T-helper 9 cell (primary cell): Measurements from ENCODE around the gene ZBTB49.
"Not testable (repeated sequence)": the region's sequence is repeated elsewhere in the genome, so short reads cannot be mapped to it uniquely, and the experiment has no call there.

Experiments
- DNase-seq: peaks from one replicate; pipeline ENCODE4 v3.0.0-alpha.2; 2020
- total RNA-seq, 2 donors: gene quantifications; one replicate each; lab custom pipeline; 2026; lab: John Stamatoyannopoulos, UW

ZBTB49 gene, protein sequence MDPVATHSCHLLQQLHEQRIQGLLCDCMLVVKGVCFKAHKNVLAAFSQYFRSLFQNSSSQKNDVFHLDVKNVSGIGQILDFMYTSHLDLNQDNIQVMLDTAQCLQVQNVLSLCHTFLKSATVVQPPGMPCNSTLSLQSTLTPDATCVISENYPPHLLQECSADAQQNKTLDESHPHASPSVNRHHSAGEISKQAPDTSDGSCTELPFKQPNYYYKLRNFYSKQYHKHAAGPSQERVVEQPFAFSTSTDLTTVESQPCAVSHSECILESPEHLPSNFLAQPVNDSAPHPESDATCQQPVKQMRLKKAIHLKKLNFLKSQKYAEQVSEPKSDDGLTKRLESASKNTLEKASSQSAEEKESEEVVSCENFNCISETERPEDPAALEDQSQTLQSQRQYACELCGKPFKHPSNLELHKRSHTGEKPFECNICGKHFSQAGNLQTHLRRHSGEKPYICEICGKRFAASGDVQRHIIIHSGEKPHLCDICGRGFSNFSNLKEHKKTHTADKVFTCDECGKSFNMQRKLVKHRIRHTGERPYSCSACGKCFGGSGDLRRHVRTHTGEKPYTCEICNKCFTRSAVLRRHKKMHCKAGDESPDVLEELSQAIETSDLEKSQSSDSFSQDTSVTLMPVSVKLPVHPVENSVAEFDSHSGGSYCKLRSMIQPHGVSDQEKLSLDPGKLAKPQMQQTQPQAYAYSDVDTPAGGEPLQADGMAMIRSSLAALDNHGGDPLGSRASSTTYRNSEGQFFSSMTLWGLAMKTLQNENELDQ
- 12.8 to 18.4 reads per million in 2 donors for total RNA-seq

GRCh38 chr4:4289941-4290850 is at the start of gene ZBTB49, which contains the start of gene LYAR:
TSS of gene ZBTB49 (plus strand) at chr4:4290251. CDS start at chr4:4299946, 9,695 bp downstream.
TSS of gene LYAR (minus strand) at chr4:4290154. CDS start at chr4:4283742, 6,412 bp downstream.
- peak; percentile 98 for DNase-seq

GRCh38 chr4:4245172-4245571 is 44.9 kb upstream of the ZBTB49 start:
- no peak for DNase-seq

DNA sequence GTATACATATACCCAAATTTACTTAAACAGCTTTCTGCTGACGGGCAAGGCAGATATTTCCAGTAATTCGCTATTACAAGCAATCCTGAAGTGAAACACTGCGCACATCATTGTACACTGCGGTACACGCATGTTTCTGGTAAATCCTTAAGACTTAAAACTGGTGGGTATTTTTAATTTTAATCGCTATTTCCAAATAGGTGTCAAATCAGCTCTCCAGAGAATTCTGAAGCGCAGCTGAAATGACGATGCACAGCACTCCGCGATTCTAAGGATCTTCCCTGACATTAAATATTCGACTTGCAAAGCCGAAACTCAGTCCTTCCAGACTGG is 42.4 kb upstream of the ZBTB49 start:
- DNase-seq: no peak

- DNase-seq: peak; percentile 87
Observed at GRCh38 chr4:4248029-4248884, 41.8 kb upstream of the ZBTB49 start, which contains the start of gene TMEM128. TSS of gene TMEM128 (minus strand) at chr4:4248223. CDS start at chr4:4248202, 21 bp downstream.

DNA sequence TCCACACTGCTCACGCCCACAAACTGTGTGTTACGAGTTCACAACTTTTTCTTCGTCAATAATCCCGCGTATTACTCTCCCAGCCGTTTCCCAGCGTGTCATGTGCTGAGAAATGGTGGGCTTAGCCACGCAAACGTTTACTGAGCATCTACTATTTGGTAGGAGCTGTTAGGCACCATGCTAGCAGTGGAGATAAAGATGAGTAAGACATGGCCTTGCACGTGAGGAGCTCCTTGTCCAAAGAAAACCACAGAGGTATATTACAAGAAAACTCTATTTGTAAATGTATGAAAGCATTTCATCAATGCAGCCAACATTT is 41.2 kb upstream of the ZBTB49 start:
- DNase-seq: no peak

DNA sequence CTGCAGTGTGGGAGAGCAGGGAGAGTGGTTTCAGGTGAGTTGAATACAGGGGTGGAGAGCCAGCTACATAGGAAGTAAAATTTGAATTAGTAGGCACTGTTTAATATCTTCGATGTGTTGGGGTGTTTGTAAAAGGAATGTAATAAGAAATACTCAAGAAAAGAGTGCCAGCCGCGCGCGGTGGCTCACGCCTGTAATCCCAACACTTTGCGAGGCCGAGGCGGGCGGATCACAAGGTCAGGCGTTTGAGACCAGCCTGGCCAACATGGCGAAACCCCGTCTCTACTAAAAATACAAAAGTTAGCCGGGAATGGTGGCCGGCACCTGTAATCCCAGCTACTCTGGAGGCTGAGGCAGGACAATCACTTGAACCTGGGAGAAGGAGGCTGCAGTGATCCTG is 40.7 kb upstream of the ZBTB49 start:
- not testable (repeated sequence) for DNase-seq

- no peak for DNase-seq
Observed at GRCh38 chr4:4249866-4250265, 40.2 kb upstream of the ZBTB49 start.

- DNase-seq: no peak
Observed at GRCh38 chr4:4254199-4254598, 35.9 kb upstream of the ZBTB49 start.

- DNase-seq: no peak
Observed at GRCh38 chr4:4254666-4255065, 35.4 kb upstream of the ZBTB49 start.

- DNase-seq: no peak
Observed at GRCh38 chr4:4256799-4257198, 33.3 kb upstream of the ZBTB49 start.

DNA sequence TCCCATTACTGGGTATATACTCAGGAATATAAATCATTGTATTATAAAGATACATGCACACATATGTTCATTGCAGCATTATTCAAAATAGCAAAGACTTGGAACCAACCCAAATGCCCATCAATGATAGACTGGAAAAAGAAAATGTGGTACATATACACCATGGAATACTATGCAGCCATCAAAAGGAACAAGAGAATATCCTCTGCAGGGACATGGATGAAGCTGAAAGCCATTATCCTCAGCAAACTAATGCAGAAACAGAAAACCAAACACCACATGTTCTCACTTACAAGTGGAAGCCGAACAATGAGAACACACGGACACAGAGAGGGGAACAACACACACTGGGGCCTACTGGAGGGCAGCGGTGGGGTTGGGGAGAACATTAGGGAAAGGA is 32.3 kb upstream of the ZBTB49 start:
- not testable (repeated sequence) for DNase-seq

DNA sequence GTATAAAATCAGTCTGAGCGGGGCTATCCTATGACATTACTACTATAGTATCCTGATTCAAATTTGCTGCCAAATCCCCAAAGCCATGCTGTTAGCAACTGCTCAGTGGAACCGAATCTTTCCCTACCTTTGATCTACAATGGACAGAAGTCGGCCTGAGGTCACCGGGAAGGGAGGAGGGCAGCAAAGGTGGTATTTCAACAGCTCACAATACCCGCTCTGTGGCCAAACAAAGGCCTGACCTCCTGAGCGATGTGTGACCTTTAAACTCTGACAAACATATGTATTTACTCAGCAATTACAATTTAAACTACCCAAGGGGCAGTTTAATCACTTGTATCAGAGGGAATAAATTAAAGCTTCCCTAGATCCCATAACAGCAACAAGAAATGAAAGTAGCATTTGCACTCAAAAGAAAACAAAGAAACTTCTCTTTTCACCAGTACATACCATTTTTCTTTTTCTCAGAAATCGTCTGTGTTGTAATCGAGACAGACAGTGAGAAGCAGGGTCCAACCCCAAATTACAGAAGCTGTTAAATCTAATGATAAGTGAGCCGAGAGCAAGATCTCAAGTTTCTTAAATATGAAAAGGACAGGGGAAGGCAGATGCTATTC is 30.5 kb upstream of the ZBTB49 start:
- no peak for DNase-seq

DNA sequence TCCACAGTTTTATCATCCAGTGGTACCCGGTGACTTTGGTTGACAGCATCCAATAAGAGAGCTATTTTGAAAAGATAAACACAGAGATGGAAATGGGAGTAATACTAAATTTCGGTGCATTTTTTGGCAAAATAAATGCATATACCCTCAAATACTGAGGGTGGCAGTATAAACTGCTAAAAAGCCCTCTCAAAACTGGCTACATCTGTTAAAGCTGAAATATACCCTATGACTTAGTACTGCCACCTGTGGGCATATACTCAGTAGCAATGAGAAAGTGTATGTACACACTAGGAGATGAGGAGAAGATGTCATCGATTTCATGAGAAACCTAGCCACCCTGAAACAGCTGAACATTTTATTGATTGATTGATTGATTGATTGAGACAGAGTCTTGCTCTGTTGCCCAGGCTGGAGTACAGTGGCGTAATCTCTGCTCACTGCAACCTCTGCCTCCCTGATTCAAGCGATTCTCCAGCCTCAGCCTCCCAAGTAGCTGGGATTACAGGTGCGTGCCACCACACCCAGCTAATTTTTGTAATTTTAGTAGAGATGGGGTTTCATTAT is 29.8 kb upstream of the ZBTB49 start:
- DNase-seq: no peak

DNA sequence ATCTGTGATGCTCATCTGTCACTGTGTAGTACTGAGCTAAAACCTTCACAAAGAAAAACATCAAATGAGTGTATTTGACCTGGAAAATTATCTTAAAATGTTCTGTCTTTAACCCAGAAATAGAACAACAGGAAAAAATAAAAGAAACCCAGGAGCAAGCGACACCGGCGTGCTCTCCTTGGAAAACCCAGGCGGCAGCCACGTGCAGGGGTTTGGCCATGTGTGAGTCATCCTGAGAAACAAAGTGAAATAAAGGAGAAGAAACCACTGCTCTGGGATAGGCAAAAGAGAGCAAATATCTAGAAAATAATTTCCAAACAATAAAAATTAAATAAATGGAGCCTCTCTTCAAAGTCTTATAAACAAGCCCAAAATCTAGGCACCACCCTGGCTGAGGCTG is 22.1 kb upstream of the ZBTB49 start:
- DNase-seq: no peak

DNA sequence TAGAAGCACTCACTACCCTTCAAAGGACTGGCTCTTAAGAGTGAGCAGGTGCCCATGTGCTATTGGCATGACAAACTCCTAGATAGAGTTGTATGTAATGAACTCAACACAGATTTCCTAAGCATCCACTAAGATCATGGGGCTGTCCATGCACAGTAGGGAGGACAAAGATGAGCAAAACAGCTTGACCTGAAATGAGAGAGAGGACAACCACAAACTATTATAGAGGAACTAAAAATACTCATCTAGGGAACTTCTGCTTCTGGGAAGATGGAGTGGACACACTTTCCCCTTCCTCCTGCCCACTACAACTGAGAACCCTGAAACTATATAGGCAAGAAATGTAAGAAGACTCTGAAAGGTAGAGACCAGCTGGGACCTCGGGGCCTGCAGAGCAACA is 21.3 kb upstream of the ZBTB49 start:
- DNase-seq: no peak

GRCh38 chr4:4269331-4269731 is 20.7 kb upstream of the ZBTB49 start:
- peak; percentile 37 for DNase-seq

GRCh38 chr4:4269856-4270255 is 20.2 kb upstream of the ZBTB49 start:
- peak; percentile 27 for DNase-seq

- DNase-seq: no peak
Observed at GRCh38 chr4:4270529-4270928, 19.5 kb upstream of the ZBTB49 start.

- no peak for DNase-seq
Observed at GRCh38 chr4:4271912-4272311, 18.1 kb upstream of the ZBTB49 start.

DNA sequence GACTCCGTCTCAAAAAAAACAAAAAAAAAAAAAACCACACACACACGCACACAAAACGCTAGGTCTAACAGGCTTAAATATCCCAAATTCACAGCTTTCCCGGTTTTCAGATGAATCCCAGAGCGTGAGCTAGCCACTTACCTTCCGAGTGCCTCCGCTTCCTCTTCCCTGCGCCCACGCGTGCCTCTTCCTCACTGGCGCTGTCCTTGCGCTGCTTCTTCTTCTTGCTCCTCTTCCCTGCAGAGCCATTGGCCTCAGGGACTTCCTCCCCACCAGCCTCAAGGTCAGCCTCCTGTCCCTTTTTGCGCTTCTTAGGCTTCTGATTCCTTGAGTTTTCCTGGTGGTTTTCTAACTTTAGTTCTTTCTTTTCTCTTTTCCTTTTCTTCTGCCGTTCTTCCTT is 15.8 kb upstream of the ZBTB49 start:
- no peak for DNase-seq

GRCh38 chr4:4277531-4277930 is 12.5 kb upstream of the ZBTB49 start:
- DNase-seq: no peak
